ENCODE measurements around the gene MIOX. TPM values are rescaled to one million over a fixed set of nuclear protein-coding genes. Genes with fewer than 3 reads are reported as not detected.

The MIOX gene
- total RNA-seq, 1 experiment from 2014 or later: 0.39 TPM

DNA sequence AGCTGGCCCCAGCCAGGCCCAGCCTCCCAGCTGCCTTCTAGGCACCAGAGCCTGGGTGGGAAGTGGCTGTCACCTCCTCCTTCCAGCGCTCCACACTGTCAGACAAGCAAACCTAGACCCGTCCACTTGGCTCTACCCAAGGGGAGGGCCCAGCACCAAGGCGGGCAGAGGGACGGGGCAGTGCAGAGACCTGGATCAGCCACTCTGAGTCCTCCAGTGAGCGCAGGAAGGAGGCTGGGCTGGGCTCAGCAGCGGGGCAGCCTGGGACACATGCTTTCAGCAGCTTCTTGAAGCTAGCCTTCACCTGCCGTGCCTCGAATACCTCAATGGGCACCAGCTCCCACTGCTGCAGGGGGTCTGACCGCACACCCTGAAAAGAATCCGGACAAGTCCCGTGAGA is 30.6 kb upstream of the MIOX start:
- Histone ChIP-seq H3K9me2 (ENCODE audit: insufficient read depth) (no peaks in the 10 kb centered on the region), H3K79me2 (ENCODE audit: insufficient read depth, low read length) (no peaks in the 10 kb centered on the region), H3K27ac (ENCODE audit: low read depth, low read length) (no peak overlapping the region), H3K36me3 (ENCODE audit: control insufficient read depth in 1 of 2, insufficient read depth in 2 of 2, low read length in 2 of 2) (peaks cover 16 to 20% of the 10 kb centered on the region in 2 experiments; a peak in 3 of 4 replicates), H3K4me3 (replicated peaks in 1 of 2; ENCODE audit: low read depth in 1 of 2, low read length in 2 of 2) (no peak overlapping the region), H3K4me1 (ENCODE audit: control insufficient read depth in 1 of 2, insufficient read depth in 2 of 2, low read length in 2 of 2) (no peaks in the 10 kb centered on the region), H2AFZ (ENCODE audit: low read depth, low read length, poor library complexity, severe bottlenecking) (no peak overlapping the region), H3K27me3 (ENCODE audit: insufficient read depth, low read length) (no peaks in the 10 kb centered on the region), H4K20me1 (ENCODE audit: insufficient read depth) (no peaks in the 10 kb centered on the region), H3K9me3 (ENCODE audit: control insufficient read depth in 1 of 2, insufficient read depth in 1 of 2, low read depth in 1 of 2, low read length in 2 of 2) (no peaks in the 10 kb centered on the region), H3K9ac (ENCODE audit: low read length) (no peak overlapping the region), H3K4me2 (ENCODE audit: low read length) (no peak overlapping the region)
- TF ChIP-seq EZH2phosphoT487 (IDR thresholded peaks at IDR 0.05; ENCODE audit: borderline replicate concordance): no peak
- no peak for TF ChIP-seq MAX (IDR thresholded peaks at IDR 0.05)
- no peak for TF ChIP-seq ELF1 (IDR thresholded peaks at IDR 0.05; ENCODE audit: borderline replicate concordance, low read depth)
- no peak for TF ChIP-seq REST (IDR thresholded peaks at IDR 0.05; ENCODE audit: low read depth)
- no peak for TF ChIP-seq YY1 (IDR thresholded peaks at IDR 0.05; ENCODE audit: extremely low read depth, insufficient replicate concordance, low read depth, low read length)
- TF ChIP-seq, protein P1, sequence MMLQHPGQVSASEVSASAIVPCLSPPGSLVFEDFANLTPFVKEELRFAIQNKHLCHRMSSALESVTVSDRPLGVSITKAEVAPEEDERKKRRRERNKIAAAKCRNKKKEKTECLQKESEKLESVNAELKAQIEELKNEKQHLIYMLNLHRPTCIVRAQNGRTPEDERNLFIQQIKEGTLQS (IDR thresholded peaks at IDR 0.05): no peak
- no peak for TF ChIP-seq EGR1 (IDR thresholded peaks at IDR 0.05; ENCODE audit: low read depth)
- TF ChIP-seq POLR2AphosphoS5 (IDR thresholded peaks at IDR 0.05; ENCODE audit: low read depth, low read length): no peak
- no peak for TF ChIP-seq SP1 (IDR thresholded peaks at IDR 0.05; ENCODE audit: low read depth)
- no peak for TF ChIP-seq SRF (IDR thresholded peaks at IDR 0.05; ENCODE audit: low read depth)
- TF ChIP-seq, protein P2, sequence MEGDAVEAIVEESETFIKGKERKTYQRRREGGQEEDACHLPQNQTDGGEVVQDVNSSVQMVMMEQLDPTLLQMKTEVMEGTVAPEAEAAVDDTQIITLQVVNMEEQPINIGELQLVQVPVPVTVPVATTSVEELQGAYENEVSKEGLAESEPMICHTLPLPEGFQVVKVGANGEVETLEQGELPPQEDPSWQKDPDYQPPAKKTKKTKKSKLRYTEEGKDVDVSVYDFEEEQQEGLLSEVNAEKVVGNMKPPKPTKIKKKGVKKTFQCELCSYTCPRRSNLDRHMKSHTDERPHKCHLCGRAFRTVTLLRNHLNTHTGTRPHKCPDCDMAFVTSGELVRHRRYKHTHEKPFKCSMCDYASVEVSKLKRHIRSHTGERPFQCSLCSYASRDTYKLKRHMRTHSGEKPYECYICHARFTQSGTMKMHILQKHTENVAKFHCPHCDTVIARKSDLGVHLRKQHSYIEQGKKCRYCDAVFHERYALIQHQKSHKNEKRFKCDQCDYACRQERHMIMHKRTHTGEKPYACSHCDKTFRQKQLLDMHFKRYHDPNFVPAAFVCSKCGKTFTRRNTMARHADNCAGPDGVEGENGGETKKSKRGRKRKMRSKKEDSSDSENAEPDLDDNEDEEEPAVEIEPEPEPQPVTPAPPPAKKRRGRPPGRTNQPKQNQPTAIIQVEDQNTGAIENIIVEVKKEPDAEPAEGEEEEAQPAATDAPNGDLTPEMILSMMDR (IDR thresholded peaks at IDR 0.05 in 2 of 3, conservative IDR thresholded peaks at IDR 0.05 in 1 of 3; ENCODE audit: borderline replicate concordance in 1 of 3, insufficient read depth in 1 of 3, low read depth in 2 of 3, low read length in 2 of 3): no peak
- TF ChIP-seq FOSL1 (IDR thresholded peaks at IDR 0.05; ENCODE audit: low read depth): no peak
- TF ChIP-seq SIN3A (IDR thresholded peaks at IDR 0.05; ENCODE audit: low read depth): no peak
- ChIA-PET POLR2A (no interaction called here), RAD21 (ENCODE audit: low non-redundant PET in 1 of 2, low total read pairs in 2 of 2, uncharacterized antibody in 2 of 2, unreplicated experiment in 2 of 2) (no interaction called here), CTCF (no interaction called here)
- intact Hi-C loops (cut with micrococcal nuclease): no loop called here
- no TSS peak for BruUV-seq (replicated peaks)
- no peak for ATAC-seq
- DNase-seq (ENCODE audit: low read depth, low spot score): no peak
